ENCODE data around the gene RTKN2. TPM values are rescaled to one million over a fixed set of nuclear protein-coding genes. Genes with fewer than 3 reads are reported as not detected.
A peak's percentile ranks its signal among the peaks of the same experiment; 100 is the strongest.

The RTKN2 gene, protein sequence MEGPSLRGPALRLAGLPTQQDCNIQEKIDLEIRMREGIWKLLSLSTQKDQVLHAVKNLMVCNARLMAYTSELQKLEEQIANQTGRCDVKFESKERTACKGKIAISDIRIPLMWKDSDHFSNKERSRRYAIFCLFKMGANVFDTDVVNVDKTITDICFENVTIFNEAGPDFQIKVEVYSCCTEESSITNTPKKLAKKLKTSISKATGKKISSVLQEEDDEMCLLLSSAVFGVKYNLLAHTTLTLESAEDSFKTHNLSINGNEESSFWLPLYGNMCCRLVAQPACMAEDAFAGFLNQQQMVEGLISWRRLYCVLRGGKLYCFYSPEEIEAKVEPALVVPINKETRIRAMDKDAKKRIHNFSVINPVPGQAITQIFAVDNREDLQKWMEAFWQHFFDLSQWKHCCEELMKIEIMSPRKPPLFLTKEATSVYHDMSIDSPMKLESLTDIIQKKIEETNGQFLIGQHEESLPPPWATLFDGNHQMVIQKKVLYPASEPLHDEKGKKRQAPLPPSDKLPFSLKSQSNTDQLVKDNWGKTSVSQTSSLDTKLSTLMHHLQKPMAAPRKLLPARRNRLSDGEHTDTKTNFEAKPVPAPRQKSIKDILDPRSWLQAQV
- total RNA-seq = under 1 TPM in 1 of 4 donors, not detected in 3; 0.30 TPM

DNA sequence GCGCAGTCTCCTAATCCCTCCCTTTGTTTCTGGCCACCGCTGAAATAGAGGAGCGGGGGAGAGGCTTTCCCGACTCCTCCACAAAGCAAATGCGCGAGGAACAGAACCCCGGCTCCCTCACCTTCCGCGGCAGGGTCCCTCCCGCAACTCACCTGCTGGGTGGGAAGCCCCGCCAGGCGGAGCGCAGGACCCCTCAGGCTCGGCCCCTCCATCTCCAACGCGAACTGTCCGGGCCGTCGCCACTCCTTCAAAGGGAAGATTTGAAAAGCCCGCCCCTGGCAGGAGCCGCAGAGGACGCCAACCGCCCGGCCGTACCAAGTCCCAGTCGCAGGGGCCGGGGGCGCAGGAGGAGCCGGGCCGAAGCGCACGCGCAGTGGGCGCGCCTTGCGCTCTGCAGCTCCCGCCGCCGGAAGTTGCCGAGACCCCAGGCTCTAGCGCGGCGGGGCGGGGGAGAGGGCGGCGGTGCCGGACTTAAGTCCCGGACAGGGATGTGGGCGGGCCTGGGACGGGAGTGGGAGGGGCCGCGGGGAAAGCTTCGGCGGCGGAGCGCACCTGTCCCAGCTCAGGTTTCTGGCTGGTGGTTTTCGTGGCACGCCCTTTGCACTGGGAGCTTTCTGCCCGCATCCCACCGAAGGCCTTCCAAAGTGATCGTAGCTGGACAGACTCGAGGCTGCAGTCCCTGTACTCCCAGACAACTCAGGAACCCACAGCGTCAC lies at the start of gene RTKN2:
Gene RTKN2 (minus strand): TSS at position 446 of the 716 bp plus-strand sequence. CDS start 234 bp downstream, at position 212.
- Histone ChIP-seq H3K36me3 (no peaks in the 10 kb centered on the region), H3K9me3 (no peaks in the 10 kb centered on the region), H3K4me3 (peak within 1 kb of the TSS; percentile 53 to 93 (median 60)), H3K4me1 (peaks cover 0 to 17% (median 5%) of the 10 kb centered on the region in 4 donors), H3K27ac (peak within 1 kb of the TSS in 1 of 4 donors; percentile 18), H3K27me3 (peaks cover 0 to 4% of the 10 kb centered on the region in 2 donors)
- no peak for TF ChIP-seq EP300 (IDR thresholded peaks at IDR 0.05)
- no peak for TF ChIP-seq CTCF (IDR thresholded peaks at IDR 0.05)
- TF ChIP-seq POLR2A (IDR thresholded peaks at IDR 0.05) = no peak
- 0 to 1% methylated on average over 15 to 43 of the region's 63 CpGs for WGBS, 2 donors
- no peak for DNase-seq (ENCODE audit: low spot score in 2 of 2)

- Histone ChIP-seq H3K36me3 (no peaks in the 10 kb centered on the region), H3K4me3 (no peak overlapping the region), H3K27ac (no peak overlapping the region), H3K4me1 (no peaks in the 10 kb centered on the region), H3K27me3 (no peaks in the 10 kb centered on the region), H3K9me3 (no peaks in the 10 kb centered on the region)
- no peak for TF ChIP-seq POLR2A (IDR thresholded peaks at IDR 0.05)
- TF ChIP-seq EP300 (IDR thresholded peaks at IDR 0.05) = no peak
- TF ChIP-seq CTCF (IDR thresholded peaks at IDR 0.05) = no peak
- DNase-seq (ENCODE audit: low spot score in 2 of 2) = no peak
- WGBS, 2 donors = 44 to 50% methylated on average over 6 of the region's 6 CpGs
Observed at GRCh38 chr10:62317257-62317656, 48.6 kb upstream of the RTKN2 start.

DNA sequence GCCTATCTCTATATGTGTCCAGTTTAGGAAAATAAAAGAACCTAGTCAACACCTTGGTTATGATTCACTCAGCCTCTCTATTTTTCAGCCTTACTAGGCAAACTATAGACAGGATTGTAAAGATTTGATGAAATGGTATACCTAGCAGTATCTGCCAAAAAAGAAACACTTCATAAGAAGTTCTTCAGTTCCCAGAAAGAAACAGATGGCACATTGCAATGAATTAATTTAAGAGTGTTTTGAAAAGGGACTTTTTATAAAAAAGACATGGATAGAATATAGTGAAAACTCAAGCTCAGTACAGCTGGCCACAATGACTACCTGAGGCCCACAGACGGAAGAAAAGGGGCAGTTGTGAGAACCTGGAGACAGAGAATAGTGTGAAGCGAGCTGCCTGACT lies 40.6 kb upstream of the RTKN2 start:
- TF ChIP-seq POLR2A (IDR thresholded peaks at IDR 0.05) (no peak), CTCF (IDR thresholded peaks at IDR 0.05) (no peak), EP300 (IDR thresholded peaks at IDR 0.05) (no peak)
- 93 to 94% methylated on average over 2 of the region's 2 CpGs for WGBS, 2 donors
- H3K36me3 ChIP-seq = no peaks in the 10 kb centered on the region
- no peak overlapping the region for H3K4me3 ChIP-seq
- no peak for DNase-seq (ENCODE audit: low spot score in 2 of 2)
- H3K27me3 ChIP-seq = no peaks in the 10 kb centered on the region
- no peak overlapping the region for H3K27ac ChIP-seq
- H3K4me1 ChIP-seq = no peaks in the 10 kb centered on the region
- H3K9me3 ChIP-seq = no peaks in the 10 kb centered on the region

GRCh38 chr10:62308101-62308500 lies 39.5 kb upstream of the RTKN2 start:
- H3K4me1 ChIP-seq = no peaks in the 10 kb centered on the region
- H3K4me3 ChIP-seq = no peak overlapping the region
- DNase-seq (ENCODE audit: low spot score in 2 of 2) = no peak
- no peaks in the 10 kb centered on the region for H3K27me3 ChIP-seq
- TF ChIP-seq EP300 (IDR thresholded peaks at IDR 0.05) (no peak), CTCF (IDR thresholded peaks at IDR 0.05) (no peak), POLR2A (IDR thresholded peaks at IDR 0.05) (no peak)
- H3K27ac ChIP-seq = no peak overlapping the region
- H3K9me3 ChIP-seq = no peaks in the 10 kb centered on the region
- no peaks in the 10 kb centered on the region for H3K36me3 ChIP-seq

- Histone ChIP-seq H3K4me3 (no peak overlapping the region), H3K36me3 (no peaks in the 10 kb centered on the region), H3K4me1 (no peaks in the 10 kb centered on the region), H3K27me3 (no peaks in the 10 kb centered on the region), H3K27ac (no peak overlapping the region), H3K9me3 (no peaks in the 10 kb centered on the region)
- no peak for DNase-seq (ENCODE audit: low spot score in 2 of 2)
- WGBS, 2 donors = 71 to 81% methylated on average over 3 to 4 of the region's 4 CpGs
- TF ChIP-seq POLR2A (IDR thresholded peaks at IDR 0.05) (no peak), EP300 (IDR thresholded peaks at IDR 0.05) (no peak), CTCF (IDR thresholded peaks at IDR 0.05) (no peak)
Observed at GRCh38 chr10:62307635-62308034, 39.0 kb upstream of the RTKN2 start.
